Ecto neural progenitor cell (in vitro differentiated cells): Measurements from ENCODE around the gene RPUSD1.
"Not testable (repeated sequence)": the region's sequence is repeated elsewhere in the genome, so short reads cannot be mapped to it uniquely, and the experiment has no call there.

Source experiments
- DNase-seq: peaks from one replicate; pipeline ENCODE4 v3.0.0-alpha.2; 2018; ENCODE audit warnings: low spot score

Gene RPUSD1

DNA sequence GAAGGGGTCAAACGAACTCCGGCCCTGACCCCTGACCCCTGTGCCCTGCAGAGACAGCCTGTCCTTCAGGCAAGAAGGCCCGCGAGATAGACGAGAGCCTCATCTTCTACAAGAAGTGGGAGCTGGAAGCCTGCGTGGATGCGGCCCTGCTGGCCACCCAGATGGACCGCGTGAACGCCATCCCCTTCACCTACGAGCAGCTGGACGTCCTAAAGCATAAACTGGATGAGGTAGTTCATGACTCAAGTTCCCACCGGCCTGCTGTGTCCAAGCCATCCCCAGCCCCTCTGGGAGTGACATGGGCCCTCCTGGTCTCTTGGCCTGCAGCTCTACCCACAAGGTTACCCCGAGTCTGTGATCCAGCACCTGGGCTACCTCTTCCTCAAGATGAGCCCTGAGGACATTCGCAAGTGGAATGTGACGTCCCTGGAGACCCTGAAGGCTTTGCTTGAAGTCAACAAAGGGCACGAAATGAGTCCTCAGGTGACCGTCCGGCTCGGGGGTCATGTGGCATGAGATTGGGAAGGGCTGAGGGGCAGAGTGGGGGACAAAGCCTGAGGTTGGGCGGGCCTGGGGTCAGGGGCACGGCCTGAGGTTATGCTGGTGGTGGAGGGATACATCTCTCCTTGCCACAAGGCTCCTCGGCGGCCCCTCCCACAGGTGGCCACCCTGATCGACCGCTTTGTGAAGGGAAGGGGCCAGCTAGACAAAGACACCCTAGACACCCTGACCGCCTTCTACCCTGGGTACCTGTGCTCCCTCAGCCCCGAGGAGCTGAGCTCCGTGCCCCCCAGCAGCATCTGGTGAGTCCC, 22.0 kb downstream of the RPUSD1 start:
- no peak for DNase-seq

DNA sequence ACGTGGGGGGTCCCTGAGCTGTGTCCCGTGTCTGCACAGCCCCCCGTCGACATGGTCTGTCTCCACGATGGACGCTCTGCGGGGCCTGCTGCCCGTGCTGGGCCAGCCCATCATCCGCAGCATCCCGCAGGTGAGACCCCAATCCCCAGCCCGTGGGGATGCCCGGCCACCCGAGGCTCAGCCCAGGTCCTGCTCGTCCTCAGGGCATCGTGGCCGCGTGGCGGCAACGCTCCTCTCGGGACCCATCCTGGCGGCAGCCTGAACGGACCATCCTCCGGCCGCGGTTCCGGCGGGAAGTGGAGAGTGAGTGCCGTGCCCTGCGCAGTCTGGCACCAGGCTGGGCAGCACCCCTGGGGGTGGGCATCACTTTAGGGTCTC, 22.7 kb downstream of the RPUSD1 start:
- no peak for DNase-seq

- no peak for DNase-seq
Measured at GRCh38 chr16:764848-765487, 23.2 kb downstream of the RPUSD1 start.

DNA sequence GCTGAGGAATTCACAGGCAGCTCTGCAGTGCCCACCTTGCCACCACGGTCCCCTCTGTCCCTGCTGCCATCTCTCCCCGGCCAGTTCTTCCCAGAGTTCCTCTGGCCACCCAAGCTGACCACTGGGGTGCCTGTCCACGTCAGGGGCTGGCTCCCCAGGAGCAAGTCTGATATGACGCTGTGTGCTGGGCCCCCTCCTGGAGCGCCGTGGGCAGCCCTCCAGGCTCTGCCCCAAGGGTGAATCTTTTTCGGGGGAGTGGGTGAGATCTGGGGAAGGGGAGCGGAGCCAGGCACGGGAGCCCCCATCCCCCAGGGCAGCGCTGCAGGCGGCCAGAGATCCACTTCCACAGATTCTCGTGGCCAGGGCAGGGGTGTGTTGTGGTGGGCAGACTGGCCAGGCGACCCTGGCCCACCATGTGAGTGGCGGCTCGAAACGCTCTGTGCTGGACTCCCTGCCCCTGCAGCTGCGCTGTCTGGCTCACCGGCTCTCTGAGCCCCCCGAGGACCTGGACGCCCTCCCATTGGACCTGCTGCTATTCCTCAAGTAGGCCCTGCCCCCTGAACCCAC, 23.9 kb downstream of the RPUSD1 start:
- DNase-seq: no peak

GRCh38 chr16:763369-764183, 24.6 kb downstream of the RPUSD1 start:
- DNase-seq: no peak

GRCh38 chr16:762595-763268, 25.4 kb downstream of the RPUSD1 start:
- DNase-seq: no peak

DNA sequence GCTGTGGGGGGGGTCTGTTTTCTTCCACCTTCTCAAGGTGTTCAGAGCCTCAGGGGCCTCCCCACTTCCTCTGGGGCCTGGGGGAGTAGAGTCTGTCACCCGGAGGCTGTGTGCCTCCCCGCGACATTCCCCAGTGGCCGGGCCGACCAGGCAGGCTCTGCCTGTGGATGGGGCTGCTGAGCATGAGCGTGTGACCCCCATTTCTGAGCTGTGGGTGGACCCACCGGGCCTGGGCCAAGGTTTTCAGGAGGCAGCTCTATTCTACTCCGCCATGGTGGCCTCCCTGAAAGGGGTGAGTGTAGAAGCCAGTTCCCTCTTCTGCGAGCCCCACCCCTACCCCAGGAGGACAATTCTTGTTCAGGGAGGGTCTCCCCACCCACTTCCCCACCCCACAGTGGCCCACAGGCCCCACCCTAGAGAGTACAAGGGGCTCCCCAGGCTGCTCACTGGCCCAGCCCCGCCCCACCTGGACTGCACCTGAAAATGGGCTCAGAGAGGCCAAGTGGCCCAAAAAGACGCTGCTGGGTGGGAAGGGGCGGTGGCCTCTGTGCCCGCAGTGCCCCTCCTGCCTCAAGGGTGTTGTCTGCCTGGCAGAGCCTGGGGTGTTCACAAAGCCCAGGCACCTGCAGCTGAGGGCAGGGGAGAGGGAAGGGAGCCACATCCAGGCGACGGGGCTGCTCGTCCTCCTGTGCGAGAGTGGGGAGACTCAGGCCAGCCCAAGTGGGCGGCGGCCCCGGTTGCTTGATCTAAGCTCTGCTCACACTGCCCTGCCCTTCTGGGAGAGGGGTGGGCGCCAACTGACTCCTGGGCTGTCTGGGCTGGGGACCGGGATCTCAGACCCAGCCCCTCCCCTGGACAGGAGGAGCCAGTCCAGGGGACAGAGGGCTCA, 26.3 kb downstream of the RPUSD1 start:
- no peak for DNase-seq

GRCh38 chr16:760545-761343, 27.4 kb downstream of the RPUSD1 start, which contains the start of gene MSLN:
MSLN (plus strand) TSS chr16:760734; CDS start chr16:762681, 1,947 bp downstream.
- no peak for DNase-seq

- DNase-seq: no peak
Measured at GRCh38 chr16:760065-760464, 28.1 kb downstream of the RPUSD1 start.

- DNase-seq: no peak
Measured at GRCh38 chr16:759110-759910, 28.9 kb downstream of the RPUSD1 start.

DNA sequence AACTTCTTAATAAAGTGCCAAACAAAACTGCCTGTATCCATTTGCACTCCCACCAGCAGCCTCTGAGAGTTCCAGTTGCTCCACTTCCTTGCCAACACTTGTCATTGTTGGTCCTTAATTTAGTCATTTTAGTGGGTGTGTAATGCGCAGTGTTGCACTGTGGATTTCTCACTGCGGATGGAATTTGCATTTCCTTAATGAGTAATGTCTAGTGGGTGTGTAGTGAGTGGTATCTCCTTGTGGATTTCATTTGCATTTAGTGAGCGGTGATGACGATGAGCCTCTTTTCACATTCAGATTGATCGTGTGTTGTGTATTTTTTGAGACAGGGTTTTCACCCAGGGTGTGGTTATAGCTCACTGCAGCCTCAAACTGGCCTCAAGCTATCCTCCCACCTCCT, 31.8 kb downstream of the RPUSD1 start:
- DNase-seq: no peak

DNA sequence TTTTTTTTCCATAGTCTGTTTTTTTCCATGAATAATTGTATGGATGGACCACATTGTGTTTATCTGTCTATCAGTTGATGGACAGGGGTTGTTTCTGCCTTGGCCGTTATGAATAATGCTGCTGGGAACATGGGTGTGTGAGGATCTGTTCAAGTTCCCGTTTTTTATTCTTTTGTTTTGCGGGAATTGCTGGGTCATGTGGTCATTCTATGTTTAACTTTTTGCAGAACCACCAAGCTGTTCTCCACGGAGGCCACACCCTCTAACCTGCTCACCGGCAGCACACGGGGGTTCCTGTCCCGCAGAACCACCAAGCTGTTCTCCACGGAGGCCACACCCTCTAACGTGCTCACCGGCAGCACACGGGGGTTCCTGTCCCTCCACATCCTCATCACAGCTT, 33.5 kb downstream of the RPUSD1 start:
- no peak for DNase-seq

GRCh38 chr16:754121-754607, 34.0 kb downstream of the RPUSD1 start:
- DNase-seq: not testable (repeated sequence)

GRCh38 chr16:752007-752312, 36.2 kb downstream of the RPUSD1 start:
- no peak for DNase-seq

- no peak for DNase-seq
Measured at GRCh38 chr16:751152-752006, 36.8 kb downstream of the RPUSD1 start.

DNA sequence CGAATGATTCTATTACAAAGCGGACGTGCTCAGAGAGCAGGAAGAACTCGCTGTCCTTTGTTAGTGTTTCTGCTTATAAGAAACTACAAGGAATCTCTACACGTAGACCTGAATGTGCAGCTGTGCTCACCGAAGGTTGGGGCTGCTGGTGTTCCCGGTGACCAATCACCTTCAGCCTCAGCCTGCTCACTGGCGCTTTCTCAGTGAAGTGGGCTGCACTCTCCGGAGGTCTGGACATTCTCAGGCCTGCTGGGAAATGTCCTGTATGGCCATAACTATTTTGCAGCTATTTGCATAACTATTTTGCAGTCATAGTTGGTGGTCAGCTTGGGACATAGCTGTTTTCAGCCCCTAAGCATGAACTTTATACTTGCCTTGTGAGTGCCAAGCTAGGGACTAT, 37.7 kb downstream of the RPUSD1 start:
- no peak for DNase-seq

DNA sequence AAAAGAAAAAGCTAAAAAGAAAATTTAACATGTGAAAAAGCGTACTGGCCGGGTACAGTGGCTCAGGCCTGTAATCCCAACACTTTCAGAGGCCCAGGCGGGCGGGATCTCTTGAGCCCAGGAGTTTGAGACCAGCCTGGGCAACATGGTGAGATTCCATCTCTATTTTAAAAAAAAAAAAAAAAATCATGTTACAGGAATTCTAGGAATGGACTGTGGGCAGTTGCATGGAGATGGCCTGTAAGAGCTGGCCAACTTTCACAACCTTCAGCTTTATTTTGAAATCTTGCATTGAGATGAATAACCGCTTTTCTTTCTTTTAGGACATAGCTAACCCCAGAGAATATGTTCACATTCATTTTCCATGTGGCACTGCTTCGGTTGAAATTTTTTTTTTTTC, 39.2 kb downstream of the RPUSD1 start:
- DNase-seq: no peak
